Vagina (tissue), 2 donors: ENCODE measurements around the gene DCDC2.

Experiments
- CTCF ChIP-seq, 3 experiments: fragments of 450-650 bp in 2 of 3; fragments of 200-600 bp in 1 of 3; sonication (generic) in 1 of 3; IDR thresholded peaks; one replicate each; pipeline ENCODE4 v1.5.1; 2017 to 2019; ENCODE audit warnings: antibody characterized with exemption in 3 of 3, mild to moderate bottlenecking in 2 of 3, moderate library complexity in 2 of 3
- POLR2A ChIP-seq, 2 donors: fragments of 450-650 bp; IDR thresholded peaks; one replicate each; pipeline ENCODE4 v1.6.1; 2017; ENCODE audit warnings: antibody characterized with exemption in 2 of 2, mild to moderate bottlenecking in 2 of 2, moderate library complexity in 2 of 2
- POLR2AphosphoS5 ChIP-seq, 2 donors: sonication (generic); formaldehyde crosslinking; IDR thresholded peaks; one replicate each; pipeline ENCODE4 v1.9.0; 2017; ENCODE audit warnings: antibody characterized with exemption in 2 of 2, mild to moderate bottlenecking in 2 of 2, low read depth in 1 of 2; ENCODE audit not compliant: insufficient read depth in 1 of 2

- TF ChIP-seq CTCF (IDR thresholded peaks at IDR 0.05) = no peak
- no peak for TF ChIP-seq POLR2A (IDR thresholded peaks at IDR 0.05)
- no peak for TF ChIP-seq POLR2AphosphoS5 (IDR thresholded peaks at IDR 0.05; ENCODE audit: insufficient read depth in 1 of 2, low read depth in 1 of 2)
Observed at GRCh38 chr6:24355393-24355792, 2.5 kb downstream of the DCDC2 start.
